ENCODE data around the gene ABCF3.

DNA sequence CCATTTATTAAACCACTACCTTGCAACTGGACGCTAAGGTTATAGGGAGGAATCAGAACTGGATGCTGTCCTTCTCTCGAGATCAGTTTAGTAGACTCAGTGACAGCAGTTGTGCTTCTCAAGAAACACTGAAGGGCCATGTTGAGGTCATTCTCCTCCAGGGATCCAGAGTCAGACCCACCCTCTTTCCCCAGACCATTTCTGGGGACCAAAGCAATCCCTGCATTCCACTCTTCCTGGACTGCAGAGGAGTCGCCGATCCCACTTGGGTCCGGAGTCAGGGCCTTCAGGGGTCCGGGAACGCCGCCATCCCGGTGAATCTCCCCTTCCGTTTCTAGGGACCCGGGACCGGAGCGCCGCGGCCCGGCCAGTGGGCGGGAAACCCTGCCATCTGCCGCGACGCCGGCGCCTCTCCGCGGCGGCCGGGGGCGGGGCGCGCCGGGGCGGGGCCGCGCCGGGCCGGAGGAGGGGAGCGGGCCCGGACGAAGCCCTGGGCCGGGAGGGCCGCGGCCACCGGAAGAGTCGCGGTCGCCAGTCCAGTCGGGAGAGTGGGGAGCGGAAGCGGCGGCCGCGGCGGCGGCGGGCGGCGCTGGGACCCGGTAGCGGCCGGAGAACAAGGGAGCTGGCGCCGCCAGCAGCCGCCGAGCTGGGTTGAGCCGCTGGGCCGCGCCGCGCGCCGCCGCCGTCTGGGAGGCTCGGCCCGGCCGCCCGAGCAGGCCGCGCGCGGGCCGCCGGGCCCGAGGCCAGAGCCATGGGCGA, 30.9 kb upstream of the ABCF3 start, which contains the start of gene DVL3:
- TF ChIP-seq POLR2A (IDR thresholded peaks at IDR 0.05; ENCODE audit: low read depth, low read length) (peak; percentile 61), CTCF (IDR thresholded peaks at IDR 0.05; ENCODE audit: extremely low read depth in 1 of 2, insufficient read depth in 1 of 2, low read depth in 1 of 2, low read length in 2 of 2) (no peak)
